ENCODE results near the gene REV3L. TPM values are rescaled to one million over a fixed set of nuclear protein-coding genes. Genes with fewer than 3 reads are reported as not detected.
"Not testable (repeated sequence)": the region's sequence is repeated elsewhere in the genome, so short reads cannot be mapped to it uniquely, and the experiment has no call there.

Gene REV3L
- total RNA-seq, 1 experiment from 2014 or later: 5.3 TPM

DNA sequence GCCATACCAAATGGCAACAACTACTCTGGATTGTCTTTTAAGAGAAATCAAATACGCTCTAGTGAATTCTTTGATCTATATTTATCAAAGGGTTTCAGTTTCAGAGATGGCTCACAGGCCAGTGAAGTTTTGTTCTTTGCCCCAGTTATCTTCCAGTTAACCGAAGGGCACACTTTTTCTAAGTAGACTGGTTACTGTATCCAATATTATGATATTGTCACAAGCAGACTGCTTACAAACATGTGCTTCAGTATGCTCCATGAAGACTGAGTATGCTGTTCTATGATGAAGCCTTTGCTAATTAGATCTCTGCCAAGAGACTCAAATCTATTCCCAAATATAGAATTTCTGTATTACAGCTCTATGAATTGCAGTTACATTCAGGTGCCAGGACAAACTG lies 181.1 kb downstream of the REV3L start:
- Histone ChIP-seq H3K4me2 (ENCODE audit: insufficient read depth, insufficient read length, low read length) (no peak overlapping the region), H3K23ac (ENCODE audit: insufficient read length, low read depth, low read length) (no peak overlapping the region), H3K9ac (ENCODE audit: extremely low read depth, insufficient read length, low read length) (no peak overlapping the region), H3K23me2 (ENCODE audit: insufficient read length, low read depth, low read length, poor library complexity, severe bottlenecking) (no peaks in the 10 kb centered on the region), H3K79me1 (ENCODE audit: insufficient read depth, low read depth, low read length, poor library complexity, severe bottlenecking) (no peaks in the 10 kb centered on the region), H3K14ac (ENCODE audit: insufficient read depth, low read length) (no peak overlapping the region), H3T11ph (ENCODE audit: low read length) (no peak overlapping the region), H2BK15ac (ENCODE audit: low read depth, low read length) (no peak overlapping the region), H2BK5ac (ENCODE audit: insufficient read length, low read length) (no peak overlapping the region), H2AK5ac (ENCODE audit: insufficient read length, low read length) (no peak overlapping the region), H3K79me2 (ENCODE audit: insufficient read depth, low read length) (no peaks in the 10 kb centered on the region), H2BK20ac (ENCODE audit: low read depth, low read length, poor library complexity, severe bottlenecking) (no peak overlapping the region), H2BK12ac (ENCODE audit: insufficient read length, low read depth, low read length) (no peak overlapping the region), H3K4me1 (ENCODE audit: insufficient read depth, low read length) (no peaks in the 10 kb centered on the region), H4K91ac (ENCODE audit: insufficient read length, low read depth, low read length) (no peak overlapping the region), H4K5ac (ENCODE audit: insufficient read length, low read depth, low read length) (no peak overlapping the region), H2BK120ac (ENCODE audit: low read depth, low read length, poor library complexity, severe bottlenecking) (no peak overlapping the region), H4K8ac (replicated peaks; ENCODE audit: insufficient read length, low read depth, low read length) (no peak overlapping the region), H3K9me3 (ENCODE audit: control insufficient read depth, low read depth, low read length) (no peaks in the 10 kb centered on the region), H3K27me3 (ENCODE audit: insufficient read depth, low read length) (no peaks in the 10 kb centered on the region), H3K27ac (ENCODE audit: insufficient read length, low read depth, low read length) (no peak overlapping the region), H3K4ac (ENCODE audit: low read depth, low read length) (no peak overlapping the region), H3K56ac (ENCODE audit: insufficient read length, low read depth, low read length) (no peak overlapping the region), H4K20me1 (ENCODE audit: control insufficient read depth, insufficient read depth, insufficient read length) (no peaks in the 10 kb centered on the region), H2AFZ (ENCODE audit: low read length) (no peak overlapping the region), H3K18ac (ENCODE audit: insufficient read length, low read depth, low read length) (no peak overlapping the region)
- no peak for DNase-seq
- no CpG with 5 or more reads among the region's 2 CpGs for WGBS (ENCODE audit: extremely low coverage, insufficient read length, low lambda C conversion rate)
- TF ChIP-seq CTCF (conservative IDR thresholded peaks at IDR 0.05): no peak
- H3K27me3 Mint-ChIP-seq (ENCODE audit: low read depth): no peaks in the 10 kb centered on the region
- no peak overlapping the region for H3K4me3 Mint-ChIP-seq
- H3K4me1 Mint-ChIP-seq: peaks cover 0 to 2% of the 10 kb centered on the region in 2 experiments; a peak in 3 of 4 replicates
- peaks cover 5 to 10% of the 10 kb centered on the region in 2 experiments for H3K9me3 Mint-ChIP-seq
- peaks cover 6 to 18% (median 17%) of the 10 kb centered on the region in 3 experiments for H3K36me3 Mint-ChIP-seq (ENCODE audit: insufficient read depth in 1 of 3, low read depth in 3 of 3)
- H3K27ac Mint-ChIP-seq: no peak overlapping the region

- not testable (repeated sequence) for H4K8ac ChIP-seq (replicated peaks; ENCODE audit: insufficient read length, low read depth, low read length); H3K9me3 Mint-ChIP-seq; H3K4me1 ChIP-seq (ENCODE audit: insufficient read depth, low read length); H3K4me3 Mint-ChIP-seq; H3K79me2 ChIP-seq (ENCODE audit: insufficient read depth, low read length); H2AFZ ChIP-seq (ENCODE audit: low read length); H3T11ph ChIP-seq (ENCODE audit: low read length); H3K18ac ChIP-seq (ENCODE audit: insufficient read length, low read depth, low read length); H2BK12ac ChIP-seq (ENCODE audit: insufficient read length, low read depth, low read length); H3K27ac Mint-ChIP-seq; H3K79me1 ChIP-seq (ENCODE audit: insufficient read depth, low read depth, low read length, poor library complexity, severe bottlenecking); H3K23me2 ChIP-seq (ENCODE audit: insufficient read length, low read depth, low read length, poor library complexity, severe bottlenecking); H2AK5ac ChIP-seq (ENCODE audit: insufficient read length, low read length); H3K4me2 ChIP-seq (ENCODE audit: insufficient read depth, insufficient read length, low read length); H3K9me3 ChIP-seq (ENCODE audit: control insufficient read depth, low read depth, low read length); H2BK120ac ChIP-seq (ENCODE audit: low read depth, low read length, poor library complexity, severe bottlenecking); H2BK20ac ChIP-seq (ENCODE audit: low read depth, low read length, poor library complexity, severe bottlenecking); H3K27me3 Mint-ChIP-seq (ENCODE audit: low read depth); H4K20me1 ChIP-seq (ENCODE audit: control insufficient read depth, insufficient read depth, insufficient read length); H4K5ac ChIP-seq (ENCODE audit: insufficient read length, low read depth, low read length); DNase-seq; H3K27me3 ChIP-seq (ENCODE audit: insufficient read depth, low read length); H3K14ac ChIP-seq (ENCODE audit: insufficient read depth, low read length); H4K91ac ChIP-seq (ENCODE audit: insufficient read length, low read depth, low read length); H3K4me1 Mint-ChIP-seq; H2BK5ac ChIP-seq (ENCODE audit: insufficient read length, low read length); H3K56ac ChIP-seq (ENCODE audit: insufficient read length, low read depth, low read length); H3K9ac ChIP-seq (ENCODE audit: extremely low read depth, insufficient read length, low read length); H2BK15ac ChIP-seq (ENCODE audit: low read depth, low read length); H3K4ac ChIP-seq (ENCODE audit: low read depth, low read length); H3K27ac ChIP-seq (ENCODE audit: insufficient read length, low read depth, low read length); H3K23ac ChIP-seq (ENCODE audit: insufficient read length, low read depth, low read length)
- WGBS (ENCODE audit: extremely low coverage, insufficient read length, low lambda C conversion rate): no CpG with 5 or more reads among the region's 9 CpGs
- H3K36me3 Mint-ChIP-seq (ENCODE audit: insufficient read depth in 1 of 3, low read depth in 3 of 3): peaks cover 6 to 18% (median 17%) of the 10 kb centered on the region in 3 experiments
These were observed 181.8 kb downstream of the REV3L start for GRCh38 chr6:111300938-111301800.

Measured in H9 (cell line).